HG03575 (cell line): ENCODE results near the gene FKBP6.
"Not testable (repeated sequence)": the region's sequence is repeated elsewhere in the genome, so short reads cannot be mapped to it uniquely, and the experiment has no call there.

Experiments
- ATAC-seq: cut with Tn5 transposase; IDR thresholded peaks from one replicate; pipeline ENCODE4 v1.9.1; 2021; ENCODE audit not compliant: unreplicated experiment, insufficient number of reproducible peaks, low FRiP score; ENCODE audit errors: extremely low read depth

FKBP6 gene

GRCh38 chr7:73351447-73352167 is 23.6 kb downstream of the FKBP6 start:
- ATAC-seq = no peak

GRCh38 chr7:73352784-73353183 is 24.8 kb downstream of the FKBP6 start:
- ATAC-seq = no peak

GRCh38 chr7:73353243-73353642 is 25.3 kb downstream of the FKBP6 start:
- no peak for ATAC-seq

GRCh38 chr7:73354196-73354595 is 26.2 kb downstream of the FKBP6 start:
- ATAC-seq = no peak

GRCh38 chr7:73354821-73355220 is 26.9 kb downstream of the FKBP6 start:
- ATAC-seq = no peak

GRCh38 chr7:73356159-73356558 is 28.2 kb downstream of the FKBP6 start:
- ATAC-seq = no peak

- no peak for ATAC-seq
Observed at GRCh38 chr7:73358590-73359275, 30.8 kb downstream of the FKBP6 start.

GRCh38 chr7:73359306-73359705 is 31.3 kb downstream of the FKBP6 start:
- no peak for ATAC-seq

GRCh38 chr7:73359746-73360375 is 31.9 kb downstream of the FKBP6 start:
- ATAC-seq = no peak

- not testable (repeated sequence) for ATAC-seq
Observed at GRCh38 chr7:73360590-73360989, 32.6 kb downstream of the FKBP6 start.

GRCh38 chr7:73363225-73364005 is 35.5 kb downstream of the FKBP6 start:
- ATAC-seq = no peak

- no peak for ATAC-seq
Observed at GRCh38 chr7:73364006-73364728, 36.2 kb downstream of the FKBP6 start.

- no peak for ATAC-seq
Observed at GRCh38 chr7:73366127-73366526, 38.2 kb downstream of the FKBP6 start.

- no peak for ATAC-seq
Observed at GRCh38 chr7:73366990-73367389, 39.0 kb downstream of the FKBP6 start.

- ATAC-seq = no peak
Observed at GRCh38 chr7:73369009-73369408, 41.0 kb downstream of the FKBP6 start.

- ATAC-seq = no peak
Observed at GRCh38 chr7:73369622-73370021, 41.7 kb downstream of the FKBP6 start.

- ATAC-seq = no peak
Observed at GRCh38 chr7:73373741-73374140, 45.8 kb downstream of the FKBP6 start.

GRCh38 chr7:73376262-73376661 is 48.3 kb downstream of the FKBP6 start:
- ATAC-seq = not testable (repeated sequence)
